HG02763 (cell line): ENCODE measurements around the gene ARHGEF39.

Source experiments
- ATAC-seq: cut with Tn5 transposase; IDR thresholded peaks from one replicate; pipeline ENCODE4 v1.9.1; 2021; ENCODE audit warnings: mild to moderate bottlenecking, moderate library complexity; ENCODE audit not compliant: unreplicated experiment

Gene ARHGEF39

GRCh38 chr9:35691757-35692301 lies 26.8 kb upstream of the ARHGEF39 start:
- ATAC-seq = no peak

- no peak for ATAC-seq
Measured at GRCh38 chr9:35691334-35691650, 26.3 kb upstream of the ARHGEF39 start.

GRCh38 chr9:35690614-35691333 lies 25.8 kb upstream of the ARHGEF39 start:
- no peak for ATAC-seq

GRCh38 chr9:35690294-35690613 lies 25.3 kb upstream of the ARHGEF39 start:
- ATAC-seq = no peak

GRCh38 chr9:35689542-35690293 lies 24.7 kb upstream of the ARHGEF39 start, which contains the start of gene TPM2:
Gene TPM2 (minus strand): TSS chr9:35689925. CDS start chr9:35689817, 108 bp downstream.
- no peak for ATAC-seq

GRCh38 chr9:35688558-35689541 lies 23.9 kb upstream of the ARHGEF39 start:
- ATAC-seq = no peak

- no peak for ATAC-seq
Measured at GRCh38 chr9:35687972-35688557, 23.1 kb upstream of the ARHGEF39 start.

- no peak for ATAC-seq
Measured at GRCh38 chr9:35687306-35687705, 22.3 kb upstream of the ARHGEF39 start.

GRCh38 chr9:35686222-35687203 lies 21.5 kb upstream of the ARHGEF39 start:
- ATAC-seq = no peak

GRCh38 chr9:35685506-35685905 lies 20.5 kb upstream of the ARHGEF39 start:
- no peak for ATAC-seq

GRCh38 chr9:35684921-35685320 lies 19.9 kb upstream of the ARHGEF39 start:
- ATAC-seq = no peak

GRCh38 chr9:35683323-35683722 lies 18.3 kb upstream of the ARHGEF39 start:
- no peak for ATAC-seq

- no peak for ATAC-seq
Measured at GRCh38 chr9:35682520-35683315, 17.7 kb upstream of the ARHGEF39 start.

GRCh38 chr9:35682051-35682450 lies 17.1 kb upstream of the ARHGEF39 start:
- ATAC-seq = no peak

GRCh38 chr9:35681341-35682002 lies 16.5 kb upstream of the ARHGEF39 start:
- no peak for ATAC-seq

GRCh38 chr9:35680331-35681105 lies 15.5 kb upstream of the ARHGEF39 start:
- ATAC-seq = no peak

- no peak for ATAC-seq
Measured at GRCh38 chr9:35679766-35680330, 14.9 kb upstream of the ARHGEF39 start.
